ENCODE results near the gene PHRF1. TPM values are rescaled to one million over a fixed set of nuclear protein-coding genes. Genes with fewer than 3 reads are reported as not detected.

Gene PHRF1
- total RNA-seq, 1 donor from 2014 or later, result 18.5 TPM

DNA sequence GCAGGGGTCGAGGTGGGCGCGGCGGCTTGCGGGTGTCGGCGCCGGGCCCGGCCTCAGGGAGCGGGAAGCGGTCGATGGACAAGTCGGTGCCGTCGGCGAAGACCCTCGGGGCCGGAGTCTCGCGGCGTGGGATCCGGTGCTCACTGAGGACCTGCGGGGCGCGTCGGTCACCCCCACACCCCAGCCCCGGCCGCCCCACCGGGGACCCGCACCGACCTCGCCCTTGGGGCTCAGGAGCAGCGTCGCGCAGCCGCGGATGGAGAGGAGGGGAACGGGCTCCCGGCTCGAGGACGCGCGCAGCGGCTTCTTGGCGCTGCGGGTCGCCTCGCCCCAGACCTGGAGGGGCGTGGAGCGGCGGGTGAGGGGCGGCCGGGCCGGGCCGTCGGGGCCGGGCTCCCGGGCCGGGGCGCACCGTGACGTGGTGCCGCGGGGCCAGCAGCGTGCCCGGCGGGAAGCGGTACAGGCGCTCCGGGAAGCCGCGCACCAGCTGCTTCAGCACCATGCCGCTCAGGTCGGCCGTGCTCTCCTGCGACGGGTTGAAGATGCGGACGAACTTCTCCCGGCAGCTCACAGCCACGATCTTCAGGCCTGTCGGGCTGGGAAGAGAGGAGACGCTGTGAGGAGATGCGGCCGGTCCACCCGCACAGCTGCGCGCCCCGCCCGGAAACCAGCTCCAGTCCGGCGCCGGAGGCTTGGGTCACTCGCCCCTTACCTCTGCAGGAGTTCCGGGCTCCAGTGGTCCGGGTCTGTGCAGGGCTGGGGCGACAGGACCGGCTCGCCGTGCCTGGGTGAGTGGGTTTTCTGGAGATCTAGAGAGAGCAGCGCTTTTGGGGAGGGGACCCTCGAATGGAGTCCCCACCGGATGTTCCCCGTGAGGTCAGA is 20.2 kb upstream of the PHRF1 start:
- ATAC-seq (no peak), DNase-seq (no peak)
- intact Hi-C loops (cut with micrococcal nuclease), result no loop called here

DNA sequence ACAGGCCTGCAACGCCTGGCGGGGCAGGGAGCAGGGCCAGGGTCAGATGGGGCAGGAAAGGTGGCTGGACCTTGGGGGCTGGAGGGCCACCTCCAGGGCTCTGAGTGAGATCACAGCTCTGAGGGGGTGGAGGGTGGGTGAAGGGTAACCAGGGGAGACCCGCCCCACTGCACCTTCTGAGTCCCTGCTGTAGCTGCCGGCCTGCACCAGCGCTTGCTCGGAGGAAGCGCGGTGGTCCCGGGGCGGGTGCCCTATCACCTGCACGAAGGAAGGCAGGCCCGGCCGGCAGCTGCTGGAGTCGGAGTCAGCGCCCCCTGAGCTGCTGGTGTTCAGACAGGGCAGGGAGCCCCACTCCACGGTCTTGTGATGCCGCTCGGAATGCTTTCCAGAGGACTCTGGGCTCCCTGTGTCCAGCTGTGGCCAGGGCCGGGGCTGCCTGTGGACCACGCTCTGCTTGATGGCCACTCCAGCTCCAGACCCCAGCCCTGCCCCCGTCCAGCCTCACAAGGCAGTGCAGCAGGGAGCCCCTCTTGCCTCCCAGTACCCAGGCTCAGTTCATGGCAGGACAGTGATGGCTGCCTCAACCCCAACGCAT is 19.5 kb upstream of the PHRF1 start:
- intact Hi-C loops (cut with micrococcal nuclease), result no loop called here
- ATAC-seq, result no peak

DNA sequence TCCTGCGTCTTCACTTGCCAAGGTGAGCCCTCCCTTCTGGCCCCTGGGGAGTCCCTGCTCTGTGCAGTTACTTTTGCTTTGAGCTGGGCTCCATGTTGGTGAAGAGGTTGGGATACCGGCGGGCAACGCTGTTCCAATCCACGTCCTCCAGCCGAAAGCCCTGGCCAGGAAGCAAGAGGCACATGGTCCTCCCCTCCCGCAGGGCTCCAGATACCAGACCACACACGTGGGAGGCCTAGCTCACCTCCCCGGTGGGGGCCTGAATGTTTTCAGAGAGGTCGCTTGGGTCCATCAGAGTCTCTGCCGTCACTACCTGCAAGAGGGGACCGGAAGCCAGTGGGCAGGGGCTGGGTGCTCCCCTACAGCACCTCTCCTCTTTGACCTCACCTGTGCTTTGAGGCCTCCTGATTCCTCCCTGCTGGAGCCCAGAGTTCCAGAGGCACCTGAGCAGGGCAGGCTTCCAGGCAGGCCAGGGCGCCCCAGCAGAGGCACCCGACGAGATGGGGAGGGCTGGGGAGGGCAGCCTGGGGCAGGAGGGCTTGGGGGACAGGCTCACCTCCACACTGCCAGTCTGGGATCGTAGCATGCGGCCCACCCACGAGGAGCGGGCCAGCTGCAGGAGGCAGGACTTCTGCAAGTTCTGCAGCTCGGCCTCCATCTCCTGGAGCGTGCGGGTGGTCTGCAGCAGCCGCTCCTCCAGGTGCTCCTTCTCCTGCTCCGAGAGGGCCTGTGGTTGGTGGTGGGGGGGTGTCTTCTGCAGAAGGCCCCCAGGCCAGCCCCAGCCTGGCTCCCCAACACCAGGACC is 18.7 kb upstream of the PHRF1 start:
- intact Hi-C loops (cut with micrococcal nuclease), result no loop called here
- ATAC-seq (no peak), DNase-seq (no peak)

More for the DNA sequence above, 19.5 kb upstream of the PHRF1 start:
- DNase-seq, result no peak

DNA sequence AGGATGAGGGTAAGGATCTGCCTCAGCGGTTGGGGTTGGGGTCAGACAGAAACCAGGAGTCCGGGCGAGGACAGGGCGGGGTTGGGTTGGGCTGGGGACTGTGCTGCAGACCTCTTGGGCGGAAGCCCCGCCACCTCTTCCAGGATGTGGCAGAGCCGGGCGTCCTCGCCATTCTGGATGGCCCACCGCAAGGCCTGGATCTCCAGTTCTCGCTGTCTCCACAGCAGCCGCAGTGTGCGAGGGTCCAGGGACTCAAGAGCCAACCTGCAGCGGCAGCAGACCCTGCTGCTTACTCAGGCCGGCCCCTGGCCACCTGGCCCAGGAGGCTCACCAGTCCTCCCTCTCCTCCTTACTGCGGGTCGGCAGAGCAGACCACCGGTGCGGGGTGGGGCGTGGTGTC is 17.8 kb upstream of the PHRF1 start:
- no peak for DNase-seq
- intact Hi-C loops (cut with micrococcal nuclease), result no loop called here
- ATAC-seq, result no peak

- ATAC-seq (no peak), DNase-seq (no peak)
- intact Hi-C loops (cut with micrococcal nuclease), result no loop called here
Observed at GRCh38 chr11:559020-559620, 17.1 kb upstream of the PHRF1 start.

GRCh38 chr11:559712-560304 is 16.5 kb upstream of the PHRF1 start:
- ATAC-seq, result no peak
- DNase-seq, result no peak
- intact Hi-C loops (cut with micrococcal nuclease), result no loop called here

DNA sequence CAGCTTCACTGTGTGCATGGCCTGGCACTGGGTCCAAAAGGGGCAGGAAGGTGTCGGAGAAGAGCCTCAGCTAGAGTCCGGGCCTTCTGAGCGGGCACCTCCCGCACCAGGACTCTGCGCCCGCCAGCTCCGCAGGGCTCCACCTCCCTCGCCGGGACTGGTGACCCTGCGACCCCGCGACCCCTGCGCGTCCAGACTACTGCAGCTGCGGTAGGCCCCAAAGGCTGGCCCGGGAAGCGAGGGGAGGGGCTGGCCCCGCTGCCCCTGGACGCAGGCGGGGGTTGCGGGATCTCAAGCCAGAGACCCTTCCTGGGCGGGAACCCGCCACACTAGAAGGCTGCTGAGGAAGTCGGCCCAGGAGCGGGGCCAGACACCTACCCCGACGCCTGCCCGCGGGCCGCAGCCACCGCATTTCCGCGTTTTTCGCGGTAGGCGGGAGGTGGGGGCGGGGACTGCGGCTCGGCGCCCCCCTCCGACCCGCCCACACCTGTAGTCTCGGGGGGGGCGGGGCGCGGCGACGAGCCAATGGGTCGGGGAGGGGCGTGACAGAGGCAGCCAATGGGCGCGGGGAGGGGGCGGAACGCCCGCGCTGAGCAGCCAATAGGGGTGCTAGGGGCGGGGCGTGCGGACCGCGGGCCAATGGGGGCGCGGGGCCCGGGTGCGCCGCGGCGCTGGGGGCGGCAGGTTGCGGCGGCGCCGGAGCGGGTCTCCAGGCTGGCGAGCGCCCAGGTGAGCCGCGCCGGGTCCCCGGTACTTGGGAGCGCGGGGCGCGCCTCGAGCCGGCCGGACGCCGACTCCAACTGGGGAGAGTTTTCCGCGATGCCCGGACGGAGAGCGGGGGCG is 15.7 kb upstream of the PHRF1 start, which contains the start of the genes LMNTD2 and RASSF7:
TSS of gene LMNTD2 (minus strand) at position 434 of the 843 bp plus-strand sequence. CDS start at position 412, 22 bp downstream.
TSS of gene RASSF7 (plus strand) at position 666 of the 843 bp plus-strand sequence. CDS start 799 bp downstream, outside the sequence.
- intact Hi-C loops (cut with micrococcal nuclease), result no loop called here
- ATAC-seq (peak; percentile 94), DNase-seq (peak; percentile 96)

- DNase-seq, result no peak
- intact Hi-C loops (cut with micrococcal nuclease), result no loop called here
- ATAC-seq, result peak; percentile 6
Observed at GRCh38 chr11:561148-562003, 14.9 kb upstream of the PHRF1 start.

DNA sequence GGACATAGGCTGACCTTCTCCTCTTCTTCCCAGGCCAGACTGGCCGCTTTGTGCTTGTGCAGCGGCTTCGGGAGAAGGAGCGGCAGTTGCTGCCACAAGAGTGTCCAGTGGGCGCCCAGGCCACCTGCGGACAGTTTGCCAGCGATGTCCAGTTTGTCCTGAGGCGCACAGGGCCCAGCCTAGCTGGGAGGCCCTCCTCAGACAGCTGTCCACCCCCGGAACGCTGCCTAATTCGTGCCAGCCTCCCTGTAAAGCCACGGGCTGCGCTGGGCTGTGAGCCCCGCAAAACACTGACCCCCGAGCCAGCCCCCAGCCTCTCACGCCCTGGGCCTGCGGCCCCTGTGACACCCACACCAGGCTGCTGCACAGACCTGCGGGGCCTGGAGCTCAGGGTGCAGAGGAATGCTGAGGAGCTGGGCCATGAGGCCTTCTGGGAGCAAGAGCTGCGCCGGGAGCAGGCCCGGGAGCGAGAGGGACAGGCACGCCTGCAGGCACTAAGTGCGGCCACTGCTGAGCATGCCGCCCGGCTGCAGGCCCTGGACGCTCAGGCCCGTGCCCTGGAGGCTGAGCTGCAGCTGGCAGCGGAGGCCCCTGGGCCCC is 14.1 kb upstream of the PHRF1 start:
- DNase-seq, result no peak
- no peak for ATAC-seq
- intact Hi-C loops (cut with micrococcal nuclease), result no loop called here

DNA sequence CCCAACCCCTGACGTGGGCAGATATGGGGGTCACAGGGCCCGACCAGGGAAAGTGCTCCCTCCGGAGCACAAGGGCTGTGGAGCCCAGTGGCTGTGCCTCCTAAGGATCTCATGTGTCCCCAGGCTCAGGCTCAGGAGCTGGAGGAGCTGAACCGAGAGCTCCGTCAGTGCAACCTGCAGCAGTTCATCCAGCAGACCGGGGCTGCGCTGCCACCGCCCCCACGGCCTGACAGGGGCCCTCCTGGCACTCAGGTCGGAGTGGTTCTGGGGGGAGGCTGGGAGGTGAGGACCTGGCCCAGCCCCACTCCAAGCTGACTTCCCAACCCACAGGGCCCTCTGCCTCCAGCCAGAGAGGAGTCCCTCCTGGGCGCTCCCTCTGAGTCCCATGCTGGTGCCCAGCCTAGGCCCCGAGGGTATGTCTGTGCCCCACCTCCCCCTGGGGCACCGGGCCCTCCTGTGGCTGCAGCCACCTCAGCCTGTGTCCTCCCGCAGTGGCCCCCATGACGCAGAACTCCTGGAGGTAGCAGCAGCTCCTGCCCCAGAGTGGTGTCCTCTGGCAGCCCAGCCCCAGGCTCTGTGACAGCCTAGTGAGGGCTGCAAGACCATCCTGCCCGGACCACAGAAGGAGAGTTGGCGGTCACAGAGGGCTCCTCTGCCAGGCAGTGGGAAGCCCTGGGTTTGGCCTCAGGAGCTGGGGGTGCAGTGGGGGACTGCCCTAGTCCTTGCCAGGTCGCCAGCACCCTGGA is 13.0 kb upstream of the PHRF1 start:
- DNase-seq, result no peak

DNA sequence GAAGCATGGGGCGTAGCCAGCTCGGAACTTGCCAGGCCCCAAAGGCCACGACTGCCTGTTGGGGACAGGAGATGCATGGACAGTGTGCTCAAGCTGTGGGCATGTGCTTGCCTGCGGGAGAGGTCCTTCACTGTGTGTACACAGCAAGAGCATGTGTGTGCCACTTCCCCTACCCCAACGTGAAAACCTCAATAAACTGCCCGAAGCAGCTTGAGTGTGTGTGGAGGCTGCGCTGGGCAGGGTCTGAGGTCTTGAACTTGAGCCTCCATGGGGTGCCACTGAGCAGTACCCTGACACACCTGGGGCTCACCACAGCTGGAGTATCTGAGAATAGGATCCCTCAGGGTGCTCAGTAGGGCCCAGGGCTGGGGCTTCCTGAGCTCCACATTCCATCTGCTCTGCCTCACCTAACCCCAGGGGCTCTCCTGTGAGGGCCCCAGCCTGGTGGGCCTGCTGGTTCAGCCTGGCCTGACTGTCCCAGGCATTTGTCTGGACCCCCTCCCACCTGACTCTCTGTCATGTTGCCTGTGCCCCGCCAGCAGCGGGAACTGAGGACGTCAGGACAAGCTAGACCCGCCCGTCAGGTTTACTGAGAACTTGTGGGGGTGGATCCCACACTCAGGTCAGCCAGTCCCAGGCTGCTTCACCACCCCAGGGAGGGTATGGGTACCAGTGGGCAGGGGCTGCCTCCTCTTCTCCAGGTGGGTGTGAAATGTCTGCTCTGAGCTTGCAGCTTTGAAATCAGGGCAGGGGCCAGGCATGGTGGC is 12.3 kb upstream of the PHRF1 start:
- no peak for DNase-seq
- intact Hi-C loops (cut with micrococcal nuclease), result no loop called here
- ATAC-seq, result no peak

More for the DNA sequence above, 13.0 kb upstream of the PHRF1 start:
- intact Hi-C loops (cut with micrococcal nuclease), result no loop called here
- no peak for ATAC-seq

GRCh38 chr11:565921-566509 is 10.3 kb upstream of the PHRF1 start:
- peak; percentile 32 for DNase-seq
- no peak for ATAC-seq
- intact Hi-C loops (cut with micrococcal nuclease), result no loop called here

GRCh38 chr11:567011-567628 is 9.2 kb upstream of the PHRF1 start:
- DNase-seq (no peak), ATAC-seq (no peak)
- intact Hi-C loops (cut with micrococcal nuclease), result no loop called here

DNA sequence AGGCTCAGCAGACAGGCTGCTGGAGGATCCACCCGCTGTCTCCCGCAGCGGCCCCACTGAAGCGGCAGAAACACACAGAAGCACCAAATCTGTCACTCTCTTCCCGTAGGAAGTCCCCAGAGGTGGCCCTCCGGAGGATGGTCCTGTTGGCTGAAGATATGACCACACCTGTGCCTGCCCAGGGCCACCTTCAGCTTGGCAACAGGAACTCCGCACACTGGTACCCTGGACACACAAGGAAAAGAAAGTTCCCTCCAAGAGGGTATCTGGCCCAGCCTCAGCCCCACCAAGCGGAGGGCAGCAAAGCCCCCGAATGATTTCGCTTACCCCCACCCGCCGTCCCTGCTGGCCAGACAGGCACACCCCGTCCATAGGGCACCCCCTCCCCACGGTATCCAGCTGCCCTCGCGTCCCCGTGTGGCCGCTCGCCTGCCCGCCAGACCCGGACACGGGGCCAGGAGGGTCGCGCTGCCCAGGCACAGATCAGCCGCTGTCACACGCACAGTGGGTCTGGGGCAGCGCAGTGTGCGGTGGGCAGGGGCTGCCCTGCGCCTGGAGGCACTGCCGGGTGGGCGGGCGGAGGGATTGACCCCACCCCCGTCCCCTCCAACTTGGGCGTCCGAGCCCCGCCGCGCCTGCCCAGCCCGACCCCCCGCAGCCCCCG is 8.5 kb upstream of the PHRF1 start:
- ATAC-seq (peak; percentile 33), DNase-seq (no peak)
- intact Hi-C loops (cut with micrococcal nuclease), result no loop called here
